PC-9 (cell line): Measurements from ENCODE around the gene LYPLAL1.

Experiments
- CTCF ChIP-seq: fragments of 200-600 bp; sonication (generic); conservative IDR thresholded peaks from 2 replicates; pipeline ENCODE4 v1.6.1; 2017; ENCODE audit warnings: mixed run types, antibody characterized with exemption, mild to moderate bottlenecking, moderate library complexity
- EZH2 ChIP-seq: fragments of 200-600 bp; sonication (generic); IDR thresholded peaks from 2 replicates; pipeline ENCODE4 v1.8.0; 2017; ENCODE audit warnings: antibody characterized with exemption, low read depth

GRCh38 chr1:219185486-219186117 is 11.9 kb downstream of the LYPLAL1 start:
- TF ChIP-seq CTCF (no peak), EZH2 (no peak)
